ENCODE data around the gene ELOVL5. TPM values are rescaled to one million over a fixed set of nuclear protein-coding genes. Genes with fewer than 3 reads are reported as not detected.

Gene ELOVL5
- polyA plus RNA-seq, 1 donor from 2014 or later = 31.2 TPM

- H3K36me3 ChIP-seq (ENCODE audit: insufficient read depth, low read length) = no peaks in the 10 kb centered on the region
- no peak overlapping the region for H3K4me3 ChIP-seq (ENCODE audit: low read length)
- H3K9me3 ChIP-seq (ENCODE audit: low read length) = no peaks in the 10 kb centered on the region
- H3K9me2 ChIP-seq (ENCODE audit: insufficient read depth, low read length) = no peaks in the 10 kb centered on the region
- no peaks in the 10 kb centered on the region for H3F3A ChIP-seq (ENCODE audit: insufficient read depth, low read length, poor library complexity, severe bottlenecking)
- peaks cover 2% of the 10 kb centered on the region for H3K79me2 ChIP-seq (replicated peaks; ENCODE audit: insufficient read depth, low read length)
- H3K9ac ChIP-seq (ENCODE audit: low read length) = no peak overlapping the region
- no peak overlapping the region for H3K27ac ChIP-seq (ENCODE audit: low read length)
- no peak overlapping the region for H3K4me2 ChIP-seq (ENCODE audit: low read length)
- TF ChIP-seq CTCF (IDR thresholded peaks at IDR 0.05; ENCODE audit: poor library complexity, severe bottlenecking) = no peak
- no peak for TF ChIP-seq POLR2AphosphoS5 (IDR thresholded peaks at IDR 0.05)
- no peak for TF ChIP-seq SMC3 (conservative IDR thresholded peaks at IDR 0.05; ENCODE audit: poor library complexity)
- TF ChIP-seq REST (IDR thresholded peaks at IDR 0.05; ENCODE audit: borderline replicate concordance) = no peak
- TF ChIP-seq EZH2 (IDR thresholded peaks at IDR 0.05; ENCODE audit: borderline replicate concordance, insufficient read depth, low read length, poor library complexity, severe bottlenecking) = no peak
- no peak for TF ChIP-seq TAF1 (IDR thresholded peaks at IDR 0.05; ENCODE audit: low read depth)
- TF ChIP-seq MXI1 (conservative IDR thresholded peaks at IDR 0.05; ENCODE audit: poor library complexity, severe bottlenecking) = no peak
- TF ChIP-seq RAD21 (conservative IDR thresholded peaks at IDR 0.05) = no peak
- TF ChIP-seq EP300 (conservative IDR thresholded peaks at IDR 0.05; ENCODE audit: poor library complexity, severe bottlenecking) = no peak
- H2AFZ ChIP-seq (ENCODE audit: low read depth, low read length) = no peak overlapping the region
- H4K20me1 ChIP-seq (ENCODE audit: insufficient read depth) = no peaks in the 10 kb centered on the region
- no peaks in the 10 kb centered on the region for H3K27me3 ChIP-seq (ENCODE audit: insufficient read depth, low read depth, low read length)
These were observed 46.8 kb downstream of the ELOVL5 start for GRCh38 chr6:53301801-53302537.

- Histone ChIP-seq H3K9ac (ENCODE audit: low read length) (no peak overlapping the region), H3K4me3 (ENCODE audit: low read length) (no peak overlapping the region), H4K20me1 (ENCODE audit: insufficient read depth) (no peaks in the 10 kb centered on the region), H3F3A (ENCODE audit: insufficient read depth, low read length, poor library complexity, severe bottlenecking) (no peaks in the 10 kb centered on the region), H3K36me3 (ENCODE audit: insufficient read depth, low read length) (no peaks in the 10 kb centered on the region), H2AFZ (ENCODE audit: low read depth, low read length) (no peak overlapping the region), H3K79me2 (replicated peaks; ENCODE audit: insufficient read depth, low read length) (peaks cover 9% of the 10 kb centered on the region), H3K9me2 (ENCODE audit: insufficient read depth, low read length) (no peaks in the 10 kb centered on the region), H3K9me3 (ENCODE audit: low read length) (no peaks in the 10 kb centered on the region), H3K4me2 (ENCODE audit: low read length) (no peak overlapping the region), H3K27me3 (ENCODE audit: insufficient read depth, low read depth, low read length) (no peaks in the 10 kb centered on the region), H3K27ac (ENCODE audit: low read length) (no peak overlapping the region)
- TF ChIP-seq EZH2 (IDR thresholded peaks at IDR 0.05; ENCODE audit: borderline replicate concordance, insufficient read depth, low read length, poor library complexity, severe bottlenecking) = no peak
- TF ChIP-seq SMC3 (conservative IDR thresholded peaks at IDR 0.05; ENCODE audit: poor library complexity) = no peak
- no peak for TF ChIP-seq CTCF (IDR thresholded peaks at IDR 0.05; ENCODE audit: poor library complexity, severe bottlenecking)
- no peak for TF ChIP-seq MXI1 (conservative IDR thresholded peaks at IDR 0.05; ENCODE audit: poor library complexity, severe bottlenecking)
These were observed 47.8 kb downstream of the ELOVL5 start for GRCh38 chr6:53300656-53301551.

Data from neural cell (in vitro differentiated cells).